GM21515 (cell line): ENCODE results near the gene PPFIBP1.
A peak's percentile ranks its signal among the peaks of the same experiment; 100 is the strongest.

Experiments
- ATAC-seq: cut with Tn5 transposase; IDR thresholded peaks from one replicate; pipeline ENCODE4 v1.9.1; 2021; ENCODE audit not compliant: unreplicated experiment

Gene PPFIBP1

GRCh38 chr12:27523642-27524493 lies at the start of gene PPFIBP1:
TSS of gene PPFIBP1 (plus strand) at chr12:27524206. CDS start at chr12:27633397, 109,191 bp downstream.
- ATAC-seq, result peak; percentile 96

GRCh38 chr12:27474344-27474743 lies 49.7 kb upstream of the PPFIBP1 start:
- ATAC-seq, result no peak

- ATAC-seq, result no peak
These were observed 47.0 kb upstream of the PPFIBP1 start for GRCh38 chr12:27477049-27477448.

GRCh38 chr12:27478949-27479348 lies 45.1 kb upstream of the PPFIBP1 start:
- no peak for ATAC-seq

GRCh38 chr12:27480016-27480415 lies 44.0 kb upstream of the PPFIBP1 start:
- no peak for ATAC-seq

GRCh38 chr12:27486961-27487360 lies 37.0 kb upstream of the PPFIBP1 start:
- ATAC-seq, result no peak

- ATAC-seq, result no peak
These were observed 35.5 kb upstream of the PPFIBP1 start for GRCh38 chr12:27488479-27488878.

GRCh38 chr12:27491226-27491625 lies 32.8 kb upstream of the PPFIBP1 start:
- ATAC-seq, result no peak

- no peak for ATAC-seq
These were observed 30.6 kb upstream of the PPFIBP1 start for GRCh38 chr12:27493260-27493940.

GRCh38 chr12:27497446-27497845 lies 26.6 kb upstream of the PPFIBP1 start:
- no peak for ATAC-seq

- ATAC-seq, result no peak
These were observed 25.9 kb upstream of the PPFIBP1 start for GRCh38 chr12:27498149-27498548.

GRCh38 chr12:27498761-27499160 lies 25.2 kb upstream of the PPFIBP1 start:
- ATAC-seq, result no peak

- ATAC-seq, result no peak
These were observed 24.6 kb upstream of the PPFIBP1 start for GRCh38 chr12:27499377-27499776.

- no peak for ATAC-seq
These were observed 23.5 kb upstream of the PPFIBP1 start for GRCh38 chr12:27500546-27500945.

GRCh38 chr12:27502021-27502435 lies 22.0 kb upstream of the PPFIBP1 start:
- no peak for ATAC-seq

- ATAC-seq, result no peak
These were observed 19.5 kb upstream of the PPFIBP1 start for GRCh38 chr12:27504507-27504906.

GRCh38 chr12:27505109-27505508 lies 18.9 kb upstream of the PPFIBP1 start:
- no peak for ATAC-seq

- no peak for ATAC-seq
These were observed 18.2 kb upstream of the PPFIBP1 start for GRCh38 chr12:27505761-27506160.

GRCh38 chr12:27506645-27507189 lies 17.3 kb upstream of the PPFIBP1 start:
- ATAC-seq, result no peak

- no peak for ATAC-seq
These were observed 15.1 kb upstream of the PPFIBP1 start for GRCh38 chr12:27508736-27509431.

- ATAC-seq, result no peak
These were observed 12.8 kb upstream of the PPFIBP1 start for GRCh38 chr12:27511031-27511722.
